Left lung (tissue), 10 donors: ENCODE data around the gene PTGDS. TPM values are rescaled to one million over a fixed set of nuclear protein-coding genes. Genes with fewer than 3 reads are reported as not detected.

Experiments
- ATAC-seq: fragments of 200-7000 bp; cut with Tn5 transposase; one replicate; pipeline ENCODE4 v1.9.1; 2020; ENCODE audit warnings: moderate library complexity
- DNase-seq, 4 donors: peaks; one replicate each; pipeline ENCODE4 v3.0.0-alpha.2; 2013 to 2020
- H3K27ac ChIP-seq, 2 donors: fragments of 200-600 bp; sonication (generic) in 1 of 2; one replicate each; pipeline versions ENCODE4 v1.5.0 to v1.8.0; 2020 to 2021
- H3K27me3 ChIP-seq, 2 donors: fragments of 200-600 bp; sonication (generic) in 1 of 2; one replicate each; pipeline versions ENCODE4 v1.5.0 to v1.8.0; 2020 to 2021
- H3K36me3 ChIP-seq, 2 donors: fragments of 200-600 bp; sonication (generic) in 1 of 2; one replicate each; pipeline versions ENCODE4 v1.5.0 to v1.8.0; 2020 to 2021
- H3K4me1 ChIP-seq, 2 donors: fragments of 200-600 bp; one replicate each; pipeline ENCODE4 v1.8.0; 2021
- H3K4me3 ChIP-seq, 2 donors: fragments of 200-600 bp; sonication (generic) in 1 of 2; one replicate each; pipeline versions ENCODE4 v1.5.0 to v1.8.0; 2020 to 2021; ENCODE audit warnings: mild to moderate bottlenecking in 1 of 2
- H3K9me3 ChIP-seq, 2 donors: fragments of 200-600 bp; sonication (generic) in 1 of 2; one replicate each; pipeline versions ENCODE4 v1.5.0 to v1.8.0; 2020 to 2021
- intact Hi-C, 2 donors: fragments of 100-400 bp; cut with DNase I; formaldehyde crosslinking; loops; one replicate each; pipeline versions ENCODE4 v1.11.2 to v1.14.2; 2022
- polyA plus RNA-seq, 6 donors: library from polyadenylated mRNA; unstranded; fragments of 120-200 nt; gene quantifications; one replicate each; pipeline ENCODE4 v1.2.1, GENCODE V29; 2013; ENCODE audit not compliant: insufficient read length in 6 of 6
- total RNA-seq, 2 donors: library from RNA; stranded (reverse); fragmentation: NEBNext Ultra II Directional; extraction: Animal tissue kit (Norgen Biotek cat#: 25700); gene quantifications; one replicate each; pipeline ENCODE4 v1.2.1, GENCODE V29; 2021
- TF ChIP-seq, protein P1 (sequence below), 2 donors: fragments of 200-600 bp; sonication (generic) in 1 of 2; IDR thresholded peaks; one replicate each; pipeline versions ENCODE4 v1.5.0 to v1.8.0; 2021; ENCODE audit warnings: antibody characterized with exemption in 2 of 2
- donor health status: DM: no; HTN: yes; CAD: no.
- donor health status: DM: no; HTN: no; CAD: no.

Gene PTGDS
- total and polyA plus RNA-seq, 8 donors = 23.7 to 137 (median 37.7) TPM

GRCh38 chr9:136984464-136985026, 7.2 kb downstream of the PTGDS start:
- DNase-seq = no peak
- Histone ChIP-seq H3K27ac (no peak overlapping the region), H3K27me3 (peaks cover 24 to 49% of the 10 kb centered on the region in 2 donors), H3K36me3 (no peaks in the 10 kb centered on the region), H3K4me3 (no peak overlapping the region), H3K4me1 (peaks cover 0 to 5% of the 10 kb centered on the region in 2 donors), H3K9me3 (no peaks in the 10 kb centered on the region)
- no peak for ATAC-seq
- TF ChIP-seq, protein P1, sequence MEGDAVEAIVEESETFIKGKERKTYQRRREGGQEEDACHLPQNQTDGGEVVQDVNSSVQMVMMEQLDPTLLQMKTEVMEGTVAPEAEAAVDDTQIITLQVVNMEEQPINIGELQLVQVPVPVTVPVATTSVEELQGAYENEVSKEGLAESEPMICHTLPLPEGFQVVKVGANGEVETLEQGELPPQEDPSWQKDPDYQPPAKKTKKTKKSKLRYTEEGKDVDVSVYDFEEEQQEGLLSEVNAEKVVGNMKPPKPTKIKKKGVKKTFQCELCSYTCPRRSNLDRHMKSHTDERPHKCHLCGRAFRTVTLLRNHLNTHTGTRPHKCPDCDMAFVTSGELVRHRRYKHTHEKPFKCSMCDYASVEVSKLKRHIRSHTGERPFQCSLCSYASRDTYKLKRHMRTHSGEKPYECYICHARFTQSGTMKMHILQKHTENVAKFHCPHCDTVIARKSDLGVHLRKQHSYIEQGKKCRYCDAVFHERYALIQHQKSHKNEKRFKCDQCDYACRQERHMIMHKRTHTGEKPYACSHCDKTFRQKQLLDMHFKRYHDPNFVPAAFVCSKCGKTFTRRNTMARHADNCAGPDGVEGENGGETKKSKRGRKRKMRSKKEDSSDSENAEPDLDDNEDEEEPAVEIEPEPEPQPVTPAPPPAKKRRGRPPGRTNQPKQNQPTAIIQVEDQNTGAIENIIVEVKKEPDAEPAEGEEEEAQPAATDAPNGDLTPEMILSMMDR (IDR thresholded peaks at IDR 0.05) = no peak
- intact Hi-C loops = no loop called here

- no peaks in the 10 kb centered on the region for H3K36me3 ChIP-seq
- H3K4me3 ChIP-seq = no peak overlapping the region
- ATAC-seq (no peak), DNase-seq (no peak)
- TF ChIP-seq, protein P1 (IDR thresholded peaks at IDR 0.05) = no peak
- peaks cover 24 to 49% of the 10 kb centered on the region in 2 donors for H3K27me3 ChIP-seq
- no peak overlapping the region for H3K27ac ChIP-seq
- no peaks in the 10 kb centered on the region for H3K9me3 ChIP-seq
- intact Hi-C loops = no loop called here
- peaks cover 0 to 5% of the 10 kb centered on the region in 2 donors for H3K4me1 ChIP-seq
Measured at GRCh38 chr9:136985027-136985602, 7.8 kb downstream of the PTGDS start.

GRCh38 chr9:136985853-136986252, 8.5 kb downstream of the PTGDS start:
- intact Hi-C loops = no loop called here
- H3K4me1 ChIP-seq = peaks cover 0 to 5% of the 10 kb centered on the region in 2 donors
- no peak for ATAC-seq
- H3K36me3 ChIP-seq = no peaks in the 10 kb centered on the region
- DNase-seq = no peak
- TF ChIP-seq, protein P1 (IDR thresholded peaks at IDR 0.05) = no peak
- peaks cover 0 to 3% of the 10 kb centered on the region in 2 donors for H3K9me3 ChIP-seq
- no peak overlapping the region for H3K27ac ChIP-seq
- H3K4me3 ChIP-seq = no peak overlapping the region
- peaks cover 24 to 49% of the 10 kb centered on the region in 2 donors for H3K27me3 ChIP-seq

DNA sequence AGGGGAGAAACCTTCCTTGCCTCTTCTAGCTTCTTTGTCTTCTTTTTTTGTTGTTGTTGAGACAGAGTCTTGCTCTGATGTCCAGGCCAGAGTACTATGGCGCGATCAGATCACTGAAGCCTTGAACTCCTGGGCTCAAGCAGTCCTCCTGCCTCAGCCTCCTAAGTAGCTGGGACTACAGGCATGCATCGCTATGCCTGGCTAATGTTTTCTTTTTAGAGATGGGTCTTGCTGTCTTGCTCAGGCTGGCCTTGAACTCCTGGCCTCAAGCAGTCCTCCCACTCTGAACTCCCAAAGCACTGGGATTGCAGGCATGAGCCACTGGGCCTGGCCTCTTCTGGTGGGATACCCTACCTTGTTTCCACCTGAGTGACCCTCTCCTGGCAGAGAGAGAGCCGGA, 11.6 kb downstream of the PTGDS start:
- TF ChIP-seq, protein P1 (IDR thresholded peaks at IDR 0.05) = no peak
- intact Hi-C loops = no loop called here
- DNase-seq (no peak), ATAC-seq (no peak)
- H3K36me3 ChIP-seq = peaks cover 0 to 8% of the 10 kb centered on the region in 2 donors
- H3K4me1 ChIP-seq = peaks cover 12 to 14% of the 10 kb centered on the region in 2 donors
- H3K4me3 ChIP-seq = no peak overlapping the region
- H3K27ac ChIP-seq = no peak overlapping the region
- H3K27me3 ChIP-seq = peaks cover 24 to 34% of the 10 kb centered on the region in 2 donors
- peaks cover 0 to 3% of the 10 kb centered on the region in 2 donors for H3K9me3 ChIP-seq

- intact Hi-C loops = no loop called here
- Histone ChIP-seq H3K27me3 (peaks cover 11 to 31% of the 10 kb centered on the region in 2 donors), H3K4me3 (no peak overlapping the region), H3K9me3 (peaks cover 0 to 3% of the 10 kb centered on the region in 2 donors), H3K27ac (peak overlapping the region in 1 of 2 donors; percentile 96), H3K4me1 (peaks cover 17 to 29% of the 10 kb centered on the region in 2 donors), H3K36me3 (peaks cover 0 to 19% of the 10 kb centered on the region in 2 donors)
- TF ChIP-seq, protein P1 (IDR thresholded peaks at IDR 0.05) = no peak
- DNase-seq (no peak), ATAC-seq (no peak)
Measured at GRCh38 chr9:136990242-136990911, 13.1 kb downstream of the PTGDS start.
